CD8-positive, alpha-beta memory T cell (primary cell): ENCODE data around the gene TMEM117. TPM values are rescaled to one million over a fixed set of nuclear protein-coding genes. Genes with fewer than 3 reads are reported as not detected.

ENCODE experiments used
- CTCF ChIA-PET: fragments of 350-600 bp; sonication (Branson Sonifier 250); formaldehyde crosslinking; loops from one replicate; lab custom pipeline; 2021; ENCODE audit warnings: antibody characterized with exemption; lab: Charles Lee
- POLR2A ChIA-PET: fragments of 350-600 bp; sonication (Branson Sonifier 250); formaldehyde crosslinking; loops from one replicate; lab custom pipeline; 2021; ENCODE audit warnings: antibody characterized with exemption; lab: Charles Lee
- DNase-seq, 5 donors: peaks; one replicate each; pipeline versions ENCODE4 v3.0.0 to v3.0.0-alpha.2; 2020 to 2022; ENCODE audit warnings: mixed read lengths in 1 of 5
- H3K27ac ChIP-seq: one replicate; pipeline ENCODE4 v1.7.0; 2013; ENCODE audit warnings: low read depth, mild to moderate bottlenecking, low read length, moderate library complexity
- H3K27me3 ChIP-seq: 2 replicates; pipeline ENCODE4 v1.7.0; 2013; ENCODE audit warnings: low read length, mild to moderate bottlenecking; ENCODE audit not compliant: insufficient read depth, poor library complexity, severe bottlenecking
- H3K36me3 ChIP-seq: 2 replicates; pipeline ENCODE4 v1.7.0; 2013; ENCODE audit warnings: mild to moderate bottlenecking, low read length, moderate library complexity; ENCODE audit not compliant: insufficient read depth
- H3K4me1 ChIP-seq: 2 replicates; pipeline ENCODE4 v1.7.0; 2013; ENCODE audit warnings: mild to moderate bottlenecking, low read length, moderate library complexity; ENCODE audit not compliant: insufficient read depth
- H3K4me3 ChIP-seq: 2 replicates; pipeline ENCODE4 v1.7.0; 2013; ENCODE audit warnings: mild to moderate bottlenecking, low read length
- H3K9me3 ChIP-seq: 2 replicates; pipeline ENCODE4 v1.7.0; 2013; ENCODE audit warnings: mild to moderate bottlenecking, low read length
- H3K27ac Mint-ChIP-seq, 8 donors: one replicate each; pipeline ENCODE4 v1.8.0; 2020 to 2021; ENCODE audit warnings: mixed read lengths in 8 of 8, mild to moderate bottlenecking in 6 of 8, inconsistent platforms in 3 of 8, moderate library complexity in 3 of 8
- H3K27me3 Mint-ChIP-seq, 2 donors: one replicate each; pipeline ENCODE4 v1.8.0; 2020 to 2021; ENCODE audit warnings: mixed read lengths in 2 of 2, mild to moderate bottlenecking in 1 of 2, moderate library complexity in 1 of 2
- H3K36me3 Mint-ChIP-seq, 3 donors: one replicate each; pipeline ENCODE4 v1.8.0; 2020 to 2021; ENCODE audit warnings: mixed read lengths in 3 of 3, inconsistent platforms in 1 of 3, mild to moderate bottlenecking in 1 of 3
- H3K4me1 Mint-ChIP-seq, 3 donors: one replicate each; pipeline ENCODE4 v1.8.0; 2020 to 2021; ENCODE audit warnings: mixed read lengths in 3 of 3, inconsistent platforms in 1 of 3, mild to moderate bottlenecking in 1 of 3
- H3K4me3 Mint-ChIP-seq, 7 donors: one replicate each; pipeline ENCODE4 v1.8.0; 2020 to 2021; ENCODE audit warnings: mixed read lengths in 7 of 7, mild to moderate bottlenecking in 6 of 7, moderate library complexity in 4 of 7, inconsistent platforms in 2 of 7
- H3K9me3 Mint-ChIP-seq, 5 donors: one replicate each; pipeline ENCODE4 v1.8.0; 2020 to 2022; ENCODE audit warnings: mixed read lengths in 5 of 5, mild to moderate bottlenecking in 3 of 5, moderate library complexity in 2 of 5, inconsistent platforms in 1 of 5
- polyA plus RNA-seq: library from polyadenylated mRNA; unstranded; fragments of 300-500 nt; fragmentation: Illumina TruSeq; gene quantifications from one replicate; pipeline ENCODE4 v1.2.3, GENCODE V29; 2021
- total RNA-seq, 2 experiments: library from RNA; stranded (reverse); gene quantifications; one replicate each; pipeline ENCODE4 v1.2.3, GENCODE V29; 2021

TMEM117 gene
- total and polyA plus RNA-seq, 3 experiments from 2014 or later: 1.4 to 6.2 (median 1.8) TPM

GRCh38 chr12:43969882-43970281, 134.0 kb downstream of the TMEM117 start:
- Histone ChIP-seq H3K4me1 (no peaks in the 10 kb centered on the region), H3K27ac (no peak overlapping the region), H3K36me3 (no peaks in the 10 kb centered on the region), H3K4me3 (no peak overlapping the region), H3K27me3 (no peaks in the 10 kb centered on the region), H3K9me3 (no peaks in the 10 kb centered on the region)
- Mint-ChIP-seq H3K9me3 (peaks cover 0 to 8% (median 6%) of the 10 kb centered on the region in 5 donors), H3K4me3 (no peak overlapping the region), H3K4me1 (no peaks in the 10 kb centered on the region), H3K27me3 (no peaks in the 10 kb centered on the region), H3K36me3 (peaks cover 0 to 50% (median 8%) of the 10 kb centered on the region in 3 donors), H3K27ac (peak overlapping the region in 1 of 8 donors; percentile 1)
- ChIA-PET CTCF (no interaction called here), POLR2A (no interaction called here)
- DNase-seq: no peak

GRCh38 chr12:43973385-43973784, 137.5 kb downstream of the TMEM117 start:
- H3K36me3 Mint-ChIP-seq: peaks cover 5 to 56% (median 12%) of the 10 kb centered on the region in 3 donors
- Histone ChIP-seq H3K27me3 (no peaks in the 10 kb centered on the region), H3K4me1 (no peaks in the 10 kb centered on the region), H3K4me3 (no peak overlapping the region), H3K27ac (no peak overlapping the region), H3K9me3 (no peaks in the 10 kb centered on the region), H3K36me3 (no peaks in the 10 kb centered on the region)
- H3K9me3 Mint-ChIP-seq: peaks cover 2 to 11% (median 9%) of the 10 kb centered on the region in 5 donors
- no peaks in the 10 kb centered on the region for H3K27me3 Mint-ChIP-seq
- H3K4me1 Mint-ChIP-seq: no peaks in the 10 kb centered on the region
- CTCF ChIA-PET: no interaction called here
- POLR2A ChIA-PET: no interaction called here
- H3K4me3 Mint-ChIP-seq: no peak overlapping the region
- no peak overlapping the region for H3K27ac Mint-ChIP-seq
- DNase-seq: no peak

GRCh38 chr12:43973993-43974392, 138.1 kb downstream of the TMEM117 start:
- peaks cover 2 to 17% (median 11%) of the 10 kb centered on the region in 5 donors for H3K9me3 Mint-ChIP-seq
- H3K9me3 ChIP-seq: no peaks in the 10 kb centered on the region
- DNase-seq: no peak
- no peak overlapping the region for H3K4me3 ChIP-seq
- H3K36me3 ChIP-seq: no peaks in the 10 kb centered on the region
- no peak overlapping the region for H3K27ac Mint-ChIP-seq
- H3K27ac ChIP-seq: no peak overlapping the region
- H3K36me3 Mint-ChIP-seq: peaks cover 5 to 62% (median 12%) of the 10 kb centered on the region in 3 donors
- no peaks in the 10 kb centered on the region for H3K4me1 Mint-ChIP-seq
- H3K4me3 Mint-ChIP-seq: no peak overlapping the region
- H3K27me3 ChIP-seq: no peaks in the 10 kb centered on the region
- no peaks in the 10 kb centered on the region for H3K27me3 Mint-ChIP-seq
- no peaks in the 10 kb centered on the region for H3K4me1 ChIP-seq
- ChIA-PET POLR2A (no interaction called here), CTCF (no interaction called here)

GRCh38 chr12:43976027-43976426, 140.1 kb downstream of the TMEM117 start:
- Mint-ChIP-seq H3K27me3 (no peaks in the 10 kb centered on the region), H3K4me3 (no peak overlapping the region), H3K27ac (no peak overlapping the region), H3K36me3 (peaks cover 5 to 58% (median 9%) of the 10 kb centered on the region in 3 donors), H3K9me3 (peaks cover 2 to 21% (median 13%) of the 10 kb centered on the region in 5 donors), H3K4me1 (no peaks in the 10 kb centered on the region)
- H3K36me3 ChIP-seq: no peaks in the 10 kb centered on the region
- no peaks in the 10 kb centered on the region for H3K4me1 ChIP-seq
- H3K9me3 ChIP-seq: no peaks in the 10 kb centered on the region
- ChIA-PET POLR2A (no interaction called here), CTCF (no interaction called here)
- DNase-seq: no peak
- no peak overlapping the region for H3K4me3 ChIP-seq
- no peaks in the 10 kb centered on the region for H3K27me3 ChIP-seq
- no peak overlapping the region for H3K27ac ChIP-seq

- H3K4me3 Mint-ChIP-seq: no peak overlapping the region
- H3K9me3 Mint-ChIP-seq: peaks cover 2 to 21% (median 13%) of the 10 kb centered on the region in 5 donors
- Histone ChIP-seq H3K27me3 (no peaks in the 10 kb centered on the region), H3K27ac (no peak overlapping the region), H3K4me1 (no peaks in the 10 kb centered on the region), H3K36me3 (no peaks in the 10 kb centered on the region), H3K9me3 (no peaks in the 10 kb centered on the region), H3K4me3 (no peak overlapping the region)
- no peaks in the 10 kb centered on the region for H3K4me1 Mint-ChIP-seq
- H3K27me3 Mint-ChIP-seq: no peaks in the 10 kb centered on the region
- ChIA-PET CTCF (no interaction called here), POLR2A (no interaction called here)
- no peak for DNase-seq
- no peak overlapping the region for H3K27ac Mint-ChIP-seq
- peaks cover 5 to 42% (median 10%) of the 10 kb centered on the region in 3 donors for H3K36me3 Mint-ChIP-seq
Observed at GRCh38 chr12:43978556-43978955, 142.7 kb downstream of the TMEM117 start.

- POLR2A ChIA-PET: no interaction called here
- Mint-ChIP-seq H3K27ac (no peak overlapping the region), H3K4me1 (no peaks in the 10 kb centered on the region), H3K9me3 (peaks cover 2 to 21% (median 13%) of the 10 kb centered on the region in 5 donors), H3K36me3 (peaks cover 5 to 42% (median 10%) of the 10 kb centered on the region in 3 donors), H3K27me3 (no peaks in the 10 kb centered on the region), H3K4me3 (no peak overlapping the region)
- Histone ChIP-seq H3K4me3 (no peak overlapping the region), H3K4me1 (no peaks in the 10 kb centered on the region), H3K27ac (no peak overlapping the region), H3K27me3 (no peaks in the 10 kb centered on the region), H3K9me3 (no peaks in the 10 kb centered on the region), H3K36me3 (no peaks in the 10 kb centered on the region)
- CTCF ChIA-PET: no interaction called here
- DNase-seq: no peak
Observed at GRCh38 chr12:43979450-43979849, 143.6 kb downstream of the TMEM117 start.

GRCh38 chr12:43980627-43981191, 144.8 kb downstream of the TMEM117 start:
- POLR2A ChIA-PET: no interaction called here
- Histone ChIP-seq H3K27me3 (no peaks in the 10 kb centered on the region), H3K4me1 (no peaks in the 10 kb centered on the region), H3K27ac (no peak overlapping the region), H3K4me3 (no peak overlapping the region), H3K36me3 (no peaks in the 10 kb centered on the region), H3K9me3 (no peaks in the 10 kb centered on the region)
- Mint-ChIP-seq H3K4me3 (no peak overlapping the region), H3K36me3 (peaks cover 5 to 34% (median 10%) of the 10 kb centered on the region in 3 donors), H3K4me1 (no peaks in the 10 kb centered on the region), H3K27me3 (no peaks in the 10 kb centered on the region), H3K27ac (no peak overlapping the region), H3K9me3 (peaks cover 2 to 21% (median 13%) of the 10 kb centered on the region in 5 donors)
- CTCF ChIA-PET: no interaction called here
- no peak for DNase-seq

GRCh38 chr12:43981726-43982125, 145.8 kb downstream of the TMEM117 start:
- Mint-ChIP-seq H3K36me3 (peaks cover 4 to 24% (median 8%) of the 10 kb centered on the region in 3 donors), H3K4me3 (no peak overlapping the region), H3K27me3 (no peaks in the 10 kb centered on the region), H3K4me1 (no peaks in the 10 kb centered on the region), H3K27ac (peak overlapping the region in 2 of 8 donors; percentile 1 to 22), H3K9me3 (peaks cover 2 to 19% (median 12%) of the 10 kb centered on the region in 5 donors)
- no peaks in the 10 kb centered on the region for H3K36me3 ChIP-seq
- DNase-seq: no peak
- no peaks in the 10 kb centered on the region for H3K9me3 ChIP-seq
- POLR2A ChIA-PET: no interaction called here
- no peak overlapping the region for H3K27ac ChIP-seq
- CTCF ChIA-PET: no interaction called here
- H3K4me1 ChIP-seq: no peaks in the 10 kb centered on the region
- no peaks in the 10 kb centered on the region for H3K27me3 ChIP-seq
- H3K4me3 ChIP-seq: no peak overlapping the region
